ENCODE measurements around the gene VASP.

GRCh38 chr19:45512881-45513483 is 5.7 kb downstream of the VASP start:
- no peak for TF ChIP-seq CTCF (IDR thresholded peaks at IDR 0.05 in 2 of 3, conservative IDR thresholded peaks at IDR 0.05 in 1 of 3; ENCODE audit: borderline replicate concordance in 1 of 3, insufficient read depth in 1 of 3, low read depth in 2 of 3, low read length in 2 of 3)
- no peak for TF ChIP-seq POLR2AphosphoS5 (IDR thresholded peaks at IDR 0.05; ENCODE audit: low read depth, low read length)
- TF ChIP-seq POLR2A (IDR thresholded peaks at IDR 0.05; ENCODE audit: borderline replicate concordance, extremely low read depth, insufficient read depth, insufficient read length) = no peak
- TF ChIP-seq RAD21 (IDR thresholded peaks at IDR 0.05; ENCODE audit: low read depth) = no peak
- no peak for TF ChIP-seq ZFX (IDR thresholded peaks at IDR 0.05)
- TF ChIP-seq REST (IDR thresholded peaks at IDR 0.05; ENCODE audit: low read depth) = no peak
- TF ChIP-seq SIN3A (IDR thresholded peaks at IDR 0.05; ENCODE audit: low read depth) = no peak
- no peak for TF ChIP-seq EZH2 (IDR thresholded peaks at IDR 0.05)
- TF ChIP-seq JUND (IDR thresholded peaks at IDR 0.05) = no peak
- no peak for TF ChIP-seq FOSL1 (IDR thresholded peaks at IDR 0.05; ENCODE audit: low read depth)
